ENCODE measurements around the gene HIGD2A. TPM values are rescaled to one million over a fixed set of nuclear protein-coding genes. Genes with fewer than 3 reads are reported as not detected.

The HIGD2A gene
- total and polyA plus RNA-seq, 2 experiments from 2014 or later: 67.7 to 194 TPM

DNA sequence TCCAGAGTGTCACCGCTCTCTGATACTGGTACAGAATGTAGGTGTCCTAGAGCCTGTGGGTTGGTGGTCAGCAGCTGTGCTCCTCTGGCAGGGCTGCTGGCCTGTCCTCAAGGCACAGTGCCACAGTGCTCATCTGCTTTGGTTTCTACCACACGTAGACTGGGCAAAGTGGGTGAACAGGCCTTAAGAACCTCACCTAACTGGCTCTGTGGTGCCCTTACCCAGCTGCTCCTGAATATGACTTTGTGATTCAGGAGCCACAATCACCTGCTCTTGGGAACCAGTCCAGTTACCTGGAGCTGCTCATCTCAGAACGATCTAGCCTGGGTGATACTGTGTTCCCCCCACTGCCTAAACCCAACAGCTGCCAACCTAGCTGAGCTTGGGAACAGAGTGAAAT, 6.6 kb upstream of the HIGD2A start:
- H3K27me3 Mint-ChIP-seq (ENCODE audit: insufficient read depth, low read depth, poor library complexity): peaks cover 2% of the 10 kb centered on the region
- no peak overlapping the region for H2AFZ ChIP-seq

DNA sequence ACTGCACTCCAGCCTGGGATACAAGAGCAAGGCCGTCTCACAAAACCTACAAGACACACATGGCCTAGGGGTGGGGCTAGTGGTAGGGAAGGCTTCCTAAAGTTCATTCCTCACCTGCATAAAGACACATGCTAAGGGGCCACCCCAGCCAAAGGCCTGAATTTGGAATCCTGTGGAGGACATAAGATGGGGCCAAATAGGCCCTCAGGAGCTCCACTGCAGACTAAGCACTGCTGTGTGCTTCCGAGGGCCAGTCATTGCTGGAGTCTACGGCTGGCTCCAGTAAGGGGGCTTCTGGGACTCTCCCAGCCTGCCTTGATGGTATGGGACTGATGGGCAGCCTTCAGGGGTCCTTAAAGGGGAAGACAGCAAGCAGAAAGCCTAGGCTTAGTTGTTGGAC, 5.8 kb upstream of the HIGD2A start:
- Mint-ChIP-seq H3K9me3 (no peaks in the 10 kb centered on the region), H3K36me3 (ENCODE audit: low read depth) (peaks cover 73% of the 10 kb centered on the region), H3K27ac (no peak overlapping the region), H3K4me3 (no peak overlapping the region), H3K4me1 (peaks cover 12% of the 10 kb centered on the region), H3K27me3 (ENCODE audit: insufficient read depth, low read depth, poor library complexity) (peaks cover 5% of the 10 kb centered on the region)
- H3K4me2 ChIP-seq: no peak overlapping the region
- H3K4me1 ChIP-seq (ENCODE audit: insufficient read depth): peaks cover 9% of the 10 kb centered on the region; the same call in 1 of the 2 replicates
- no peak overlapping the region for H3K4me3 ChIP-seq
- peaks cover 27% of the 10 kb centered on the region for H3K79me2 ChIP-seq (replicated peaks; ENCODE audit: insufficient read depth)
- peaks cover 18% of the 10 kb centered on the region; the same call in 1 of the 2 replicates for H3F3A ChIP-seq (replicated peaks; ENCODE audit: low read depth)
- ATAC-seq (no peak), DNase-seq (ENCODE audit: low spot score) (no peak)
- H3K36me3 ChIP-seq (ENCODE audit: insufficient read depth): peaks cover 27% of the 10 kb centered on the region
- H4K20me1 ChIP-seq (replicated peaks; ENCODE audit: insufficient read depth): peaks cover 21% of the 10 kb centered on the region
- no peaks in the 10 kb centered on the region for H3K9me2 ChIP-seq (ENCODE audit: insufficient read depth)
- no peak overlapping the region for H3K27ac ChIP-seq (ENCODE audit: low read depth)
- TF ChIP-seq, protein P1, sequence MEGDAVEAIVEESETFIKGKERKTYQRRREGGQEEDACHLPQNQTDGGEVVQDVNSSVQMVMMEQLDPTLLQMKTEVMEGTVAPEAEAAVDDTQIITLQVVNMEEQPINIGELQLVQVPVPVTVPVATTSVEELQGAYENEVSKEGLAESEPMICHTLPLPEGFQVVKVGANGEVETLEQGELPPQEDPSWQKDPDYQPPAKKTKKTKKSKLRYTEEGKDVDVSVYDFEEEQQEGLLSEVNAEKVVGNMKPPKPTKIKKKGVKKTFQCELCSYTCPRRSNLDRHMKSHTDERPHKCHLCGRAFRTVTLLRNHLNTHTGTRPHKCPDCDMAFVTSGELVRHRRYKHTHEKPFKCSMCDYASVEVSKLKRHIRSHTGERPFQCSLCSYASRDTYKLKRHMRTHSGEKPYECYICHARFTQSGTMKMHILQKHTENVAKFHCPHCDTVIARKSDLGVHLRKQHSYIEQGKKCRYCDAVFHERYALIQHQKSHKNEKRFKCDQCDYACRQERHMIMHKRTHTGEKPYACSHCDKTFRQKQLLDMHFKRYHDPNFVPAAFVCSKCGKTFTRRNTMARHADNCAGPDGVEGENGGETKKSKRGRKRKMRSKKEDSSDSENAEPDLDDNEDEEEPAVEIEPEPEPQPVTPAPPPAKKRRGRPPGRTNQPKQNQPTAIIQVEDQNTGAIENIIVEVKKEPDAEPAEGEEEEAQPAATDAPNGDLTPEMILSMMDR (conservative IDR thresholded peaks at IDR 0.05; ENCODE audit: low read depth in 2 of 2): no peak
- TF ChIP-seq, protein P2, sequence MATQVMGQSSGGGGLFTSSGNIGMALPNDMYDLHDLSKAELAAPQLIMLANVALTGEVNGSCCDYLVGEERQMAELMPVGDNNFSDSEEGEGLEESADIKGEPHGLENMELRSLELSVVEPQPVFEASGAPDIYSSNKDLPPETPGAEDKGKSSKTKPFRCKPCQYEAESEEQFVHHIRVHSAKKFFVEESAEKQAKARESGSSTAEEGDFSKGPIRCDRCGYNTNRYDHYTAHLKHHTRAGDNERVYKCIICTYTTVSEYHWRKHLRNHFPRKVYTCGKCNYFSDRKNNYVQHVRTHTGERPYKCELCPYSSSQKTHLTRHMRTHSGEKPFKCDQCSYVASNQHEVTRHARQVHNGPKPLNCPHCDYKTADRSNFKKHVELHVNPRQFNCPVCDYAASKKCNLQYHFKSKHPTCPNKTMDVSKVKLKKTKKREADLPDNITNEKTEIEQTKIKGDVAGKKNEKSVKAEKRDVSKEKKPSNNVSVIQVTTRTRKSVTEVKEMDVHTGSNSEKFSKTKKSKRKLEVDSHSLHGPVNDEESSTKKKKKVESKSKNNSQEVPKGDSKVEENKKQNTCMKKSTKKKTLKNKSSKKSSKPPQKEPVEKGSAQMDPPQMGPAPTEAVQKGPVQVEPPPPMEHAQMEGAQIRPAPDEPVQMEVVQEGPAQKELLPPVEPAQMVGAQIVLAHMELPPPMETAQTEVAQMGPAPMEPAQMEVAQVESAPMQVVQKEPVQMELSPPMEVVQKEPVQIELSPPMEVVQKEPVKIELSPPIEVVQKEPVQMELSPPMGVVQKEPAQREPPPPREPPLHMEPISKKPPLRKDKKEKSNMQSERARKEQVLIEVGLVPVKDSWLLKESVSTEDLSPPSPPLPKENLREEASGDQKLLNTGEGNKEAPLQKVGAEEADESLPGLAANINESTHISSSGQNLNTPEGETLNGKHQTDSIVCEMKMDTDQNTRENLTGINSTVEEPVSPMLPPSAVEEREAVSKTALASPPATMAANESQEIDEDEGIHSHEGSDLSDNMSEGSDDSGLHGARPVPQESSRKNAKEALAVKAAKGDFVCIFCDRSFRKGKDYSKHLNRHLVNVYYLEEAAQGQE (IDR thresholded peaks at IDR 0.05; ENCODE audit: unreplicated experiment): no peak
- no peak for TF ChIP-seq CREB1 (CRISPR knock-in tag; IDR thresholded peaks at IDR 0.05; ENCODE audit: low read depth)
- no peak for TF ChIP-seq NANOG (IDR thresholded peaks at IDR 0.05; ENCODE audit: borderline replicate concordance)
- TF ChIP-seq ZNF114 (CRISPR knock-in tag; IDR thresholded peaks at IDR 0.05): no peak
- TF ChIP-seq, protein P3, sequence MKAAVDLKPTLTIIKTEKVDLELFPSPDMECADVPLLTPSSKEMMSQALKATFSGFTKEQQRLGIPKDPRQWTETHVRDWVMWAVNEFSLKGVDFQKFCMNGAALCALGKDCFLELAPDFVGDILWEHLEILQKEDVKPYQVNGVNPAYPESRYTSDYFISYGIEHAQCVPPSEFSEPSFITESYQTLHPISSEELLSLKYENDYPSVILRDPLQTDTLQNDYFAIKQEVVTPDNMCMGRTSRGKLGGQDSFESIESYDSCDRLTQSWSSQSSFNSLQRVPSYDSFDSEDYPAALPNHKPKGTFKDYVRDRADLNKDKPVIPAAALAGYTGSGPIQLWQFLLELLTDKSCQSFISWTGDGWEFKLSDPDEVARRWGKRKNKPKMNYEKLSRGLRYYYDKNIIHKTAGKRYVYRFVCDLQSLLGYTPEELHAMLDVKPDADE (IDR thresholded peaks at IDR 0.05): no peak
- H3K27me3 ChIP-seq (ENCODE audit: insufficient read depth): no peaks in the 10 kb centered on the region
- H2AFZ ChIP-seq: no peak overlapping the region

More for the DNA sequence above, 6.6 kb upstream of the HIGD2A start:
- H3K27ac Mint-ChIP-seq: no peak overlapping the region
- TF ChIP-seq, protein P1 (conservative IDR thresholded peaks at IDR 0.05; ENCODE audit: low read depth in 2 of 2): no peak
- TF ChIP-seq, protein P2 (IDR thresholded peaks at IDR 0.05; ENCODE audit: unreplicated experiment): no peak
- TF ChIP-seq ZNF331 (CRISPR knock-in tag; IDR thresholded peaks at IDR 0.05; ENCODE audit: low read depth) (no peak), STAT1 (IDR thresholded peaks at IDR 0.05; ENCODE audit: unreplicated experiment) (no peak)
- ATAC-seq (no peak), DNase-seq (ENCODE audit: low spot score) (no peak)
- H3K27ac ChIP-seq (ENCODE audit: low read depth): no peak overlapping the region
- H3K4me3 Mint-ChIP-seq: no peak overlapping the region
- H3K36me3 Mint-ChIP-seq (ENCODE audit: low read depth): peaks cover 67% of the 10 kb centered on the region
- H3K9me2 ChIP-seq (ENCODE audit: insufficient read depth): no peaks in the 10 kb centered on the region
- H3K4me1 Mint-ChIP-seq: peaks cover 8% of the 10 kb centered on the region
- H3K4me3 ChIP-seq: no peak overlapping the region
- H3K9me3 Mint-ChIP-seq: no peaks in the 10 kb centered on the region
- H3K4me1 ChIP-seq (ENCODE audit: insufficient read depth): peaks cover 3% of the 10 kb centered on the region; the same call in 1 of the 2 replicates
- H3F3A ChIP-seq (replicated peaks; ENCODE audit: low read depth): peaks cover 15% of the 10 kb centered on the region; the same call in 1 of the 2 replicates
- H3K36me3 ChIP-seq (ENCODE audit: insufficient read depth): peaks cover 27% of the 10 kb centered on the region
- H4K20me1 ChIP-seq (replicated peaks; ENCODE audit: insufficient read depth): peaks cover 16% of the 10 kb centered on the region
- peaks cover 19% of the 10 kb centered on the region for H3K79me2 ChIP-seq (replicated peaks; ENCODE audit: insufficient read depth)
- H3K27me3 ChIP-seq (ENCODE audit: insufficient read depth): no peaks in the 10 kb centered on the region
- H3K4me2 ChIP-seq: no peak overlapping the region

All from GM23338 (cell line).